Naive thymus-derived CD4-positive, alpha-beta T cell (primary cell): ENCODE data around the gene PRDM16. TPM values are rescaled to one million over a fixed set of nuclear protein-coding genes. Genes with fewer than 3 reads are reported as not detected.

Experiments
- ATAC-seq: fragments of 150-1000 bp; cut with Tn5 transposase; 2 replicates; pipeline ENCODE4 v1.10.0; 2021; ENCODE audit warnings: mild to moderate bottlenecking, moderate library complexity
- CTCF ChIA-PET: fragments of 350-600 bp; sonication (Branson Sonifier 250); formaldehyde crosslinking; loops from one replicate; lab custom pipeline; 2021; ENCODE audit warnings: antibody characterized with exemption; lab: Charles Lee
- POLR2A ChIA-PET: fragments of 350-600 bp; sonication (Branson Sonifier 250); formaldehyde crosslinking; loops from one replicate; lab custom pipeline; 2021; ENCODE audit warnings: antibody characterized with exemption, inconsistent platforms; lab: Charles Lee
- DNase-seq, 9 donors: peaks; one replicate each; pipeline versions ENCODE4 v3.0.0 to v3.0.0-alpha.2; 2020 to 2022; ENCODE audit warnings: mixed read lengths in 1 of 9
- H3K27ac ChIP-seq: one replicate; pipeline ENCODE4 v1.7.0; 2013; ENCODE audit warnings: mild to moderate bottlenecking, low read depth, low read length, moderate library complexity
- H3K27me3 ChIP-seq, 2 donors: one replicate each; pipeline ENCODE4 v1.7.0; 2013; ENCODE audit warnings: low read length in 2 of 2, mild to moderate bottlenecking in 2 of 2, moderate library complexity in 2 of 2; ENCODE audit not compliant: control insufficient read depth in 2 of 2, insufficient read depth in 2 of 2
- H3K36me3 ChIP-seq, 3 experiments: 1 replicate in 2 of 3; 2 replicates in 1 of 3; pipeline ENCODE4 v1.7.0; 2013; ENCODE audit warnings: low read length in 3 of 3, mild to moderate bottlenecking in 3 of 3, moderate library complexity in 1 of 3; ENCODE audit not compliant: insufficient read depth in 3 of 3, control insufficient read depth in 2 of 3
- H3K4me1 ChIP-seq, 2 donors: one replicate each; pipeline ENCODE4 v1.7.0; 2013; ENCODE audit warnings: low read length in 2 of 2, mild to moderate bottlenecking in 2 of 2, moderate library complexity in 1 of 2; ENCODE audit not compliant: control insufficient read depth in 2 of 2, insufficient read depth in 2 of 2
- H3K4me3 ChIP-seq: 2 replicates; pipeline ENCODE4 v1.7.0; 2013; ENCODE audit warnings: mild to moderate bottlenecking, low read length
- H3K9me3 ChIP-seq, 3 experiments: 1 replicate in 2 of 3; 2 replicates in 1 of 3; pipeline ENCODE4 v1.7.0; 2013; ENCODE audit warnings: low read length in 3 of 3; ENCODE audit not compliant: control insufficient read depth in 2 of 3
- H3K27ac Mint-ChIP-seq, 9 donors: one replicate each; pipeline ENCODE4 v1.8.0; 2020 to 2022; ENCODE audit warnings: mixed read lengths in 9 of 9, mild to moderate bottlenecking in 8 of 9, moderate library complexity in 5 of 9, inconsistent platforms in 2 of 9
- H3K27me3 Mint-ChIP-seq, 5 donors: one replicate each; pipeline ENCODE4 v1.8.0; 2021 to 2022; ENCODE audit warnings: mixed read lengths in 5 of 5, mild to moderate bottlenecking in 1 of 5
- H3K36me3 Mint-ChIP-seq, 5 donors: one replicate each; pipeline ENCODE4 v1.8.0; 2020 to 2022; ENCODE audit warnings: mixed read lengths in 5 of 5, mild to moderate bottlenecking in 3 of 5, inconsistent platforms in 1 of 5
- H3K4me1 Mint-ChIP-seq, 7 donors: one replicate each; pipeline ENCODE4 v1.8.0; 2020 to 2022; ENCODE audit warnings: mixed read lengths in 7 of 7, mild to moderate bottlenecking in 3 of 7, inconsistent platforms in 1 of 7
- H3K4me3 Mint-ChIP-seq, 10 donors: one replicate each; pipeline ENCODE4 v1.8.0; 2020 to 2022; ENCODE audit warnings: mild to moderate bottlenecking in 10 of 10, mixed read lengths in 10 of 10, moderate library complexity in 6 of 10, inconsistent platforms in 2 of 10
- H3K9me3 Mint-ChIP-seq, 11 donors: one replicate each; pipeline ENCODE4 v1.8.0; 2020 to 2022; ENCODE audit warnings: mixed read lengths in 11 of 11, mild to moderate bottlenecking in 4 of 11, inconsistent platforms in 1 of 11, moderate library complexity in 1 of 11
- intact Hi-C, 2 donors: fragments of 100-400 bp; cut with micrococcal nuclease; formaldehyde crosslinking; loops; one replicate each; pipeline ENCODE4 v1.15.1; 2023
- polyA plus RNA-seq, 2 donors: library from polyadenylated mRNA; unstranded; fragments of 300-500 nt; fragmentation: Illumina TruSeq; gene quantifications; one replicate each; pipeline ENCODE4 v1.2.3, GENCODE V29; 2021
- total RNA-seq, 6 experiments: library from RNA in 5 of 6; stranded (reverse) in 5 of 6; gene quantifications; 1 replicate in 5 of 6; 2 replicates in 1 of 6; pipeline ENCODE4 v1.2.3 and lab custom pipeline; 2021 to 2026

PRDM16 gene
- total and polyA plus RNA-seq, 7 experiments from 2014 or later = 0.05 to 0.61 (median 0.36) TPM; not detected in 2

DNA sequence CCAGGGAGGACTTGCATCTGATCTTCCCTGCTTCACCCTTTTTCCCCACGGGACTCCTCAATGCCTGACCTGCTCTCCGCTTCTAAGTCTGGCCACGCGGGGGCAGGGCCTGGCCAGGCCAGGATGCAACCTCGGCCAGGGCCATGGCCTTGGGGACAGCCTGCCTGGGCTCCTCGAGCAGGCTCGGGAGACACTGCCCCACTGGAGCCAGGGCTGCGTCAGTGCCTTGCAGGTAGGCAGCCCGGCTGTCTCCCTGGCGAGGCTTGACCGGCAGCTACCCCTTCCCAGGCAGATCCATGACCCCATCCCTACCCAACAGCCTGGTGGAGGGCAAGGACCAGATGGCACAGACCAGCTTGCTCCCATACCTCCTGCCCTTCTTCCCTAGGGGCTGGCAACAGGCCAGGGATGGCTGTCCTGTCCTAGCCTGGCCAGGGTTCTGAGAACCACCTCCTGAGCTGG lies 2.7 kb upstream of the PRDM16 start:
- ATAC-seq = no peak
- H3K27me3 ChIP-seq = no peaks in the 10 kb centered on the region
- H3K4me3 Mint-ChIP-seq = no peak overlapping the region
- ChIA-PET CTCF (no interaction called here), POLR2A (no interaction called here)
- no peaks in the 10 kb centered on the region for H3K9me3 ChIP-seq
- H3K27ac Mint-ChIP-seq = no peak overlapping the region
- intact Hi-C loops = no loop called here
- H3K36me3 ChIP-seq = no peaks in the 10 kb centered on the region
- no peaks in the 10 kb centered on the region for H3K4me1 ChIP-seq
- H3K9me3 Mint-ChIP-seq = no peaks in the 10 kb centered on the region
- H3K4me3 ChIP-seq = no peak overlapping the region
- H3K27me3 Mint-ChIP-seq = peaks cover 0 to 20% (median 5%) of the 10 kb centered on the region in 5 donors
- DNase-seq = peak in 1 of 9 donors; percentile 5
- H3K36me3 Mint-ChIP-seq = peaks cover 0 to 2% (median 0%) of the 10 kb centered on the region in 5 donors
- no peak overlapping the region for H3K27ac ChIP-seq
- H3K4me1 Mint-ChIP-seq = peaks cover 0 to 7% (median 2%) of the 10 kb centered on the region in 7 donors

DNA sequence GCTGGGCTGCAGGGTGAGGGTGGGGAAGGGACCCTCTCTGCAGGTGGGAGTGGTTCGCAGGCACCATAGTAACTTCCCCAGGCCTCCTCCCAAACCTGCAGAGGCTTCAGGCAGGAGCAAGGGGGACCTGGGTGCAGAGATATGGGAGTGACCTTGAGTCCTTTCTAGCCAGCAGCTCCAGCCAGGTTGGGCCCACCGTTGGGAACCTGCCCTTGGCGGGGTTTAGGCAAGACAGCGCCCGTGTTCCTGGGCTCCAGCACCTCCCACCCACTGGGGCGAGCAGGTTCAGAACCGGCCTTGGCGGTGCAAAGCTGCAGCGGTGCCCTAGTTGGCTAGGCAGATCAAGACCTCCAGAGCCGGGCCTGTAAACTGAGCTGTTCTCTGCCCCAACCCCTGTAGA lies 2.2 kb upstream of the PRDM16 start:
- H3K36me3 ChIP-seq = no peaks in the 10 kb centered on the region
- ChIA-PET POLR2A (no interaction called here), CTCF (no interaction called here)
- no peaks in the 10 kb centered on the region for H3K27me3 ChIP-seq
- H3K27me3 Mint-ChIP-seq = peaks cover 0 to 25% (median 5%) of the 10 kb centered on the region in 5 donors
- H3K9me3 ChIP-seq = no peaks in the 10 kb centered on the region
- intact Hi-C loops = no loop called here
- H3K36me3 Mint-ChIP-seq = peaks cover 0 to 2% (median 0%) of the 10 kb centered on the region in 5 donors
- no peak overlapping the region for H3K4me3 ChIP-seq
- peaks cover 0 to 7% (median 2%) of the 10 kb centered on the region in 7 donors for H3K4me1 Mint-ChIP-seq
- H3K27ac Mint-ChIP-seq = no peak overlapping the region
- ATAC-seq (no peak), DNase-seq (peak in 1 of 9 donors; percentile 2)
- H3K9me3 Mint-ChIP-seq = no peaks in the 10 kb centered on the region
- H3K4me3 Mint-ChIP-seq = peak overlapping the region in 3 of 10 donors; percentile 11 to 92 (median 13)
- H3K4me1 ChIP-seq = no peaks in the 10 kb centered on the region
- H3K27ac ChIP-seq = no peak overlapping the region

DNA sequence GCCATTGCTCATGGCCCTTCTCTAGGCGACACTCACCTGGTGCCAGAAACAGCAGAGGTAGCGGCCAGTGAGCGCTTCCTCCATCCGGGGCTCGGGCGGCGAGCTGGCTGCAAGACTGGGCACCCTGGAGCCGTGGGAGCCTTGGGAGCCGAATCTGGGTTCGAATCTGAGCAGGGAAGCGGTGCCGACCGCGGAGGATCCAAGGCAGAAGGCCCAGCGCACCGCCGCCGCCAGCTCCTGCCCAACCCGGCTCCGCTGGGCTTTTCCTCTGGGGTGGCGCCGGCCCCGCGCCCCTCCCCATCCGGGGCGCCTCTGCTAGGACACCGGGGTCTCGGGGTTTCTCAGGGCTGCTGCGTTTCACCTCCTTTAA lies 1.7 kb upstream of the PRDM16 start:
- DNase-seq (peak in 1 of 9 donors; percentile 5), ATAC-seq (no peak)
- Mint-ChIP-seq H3K4me1 (peaks cover 0 to 7% (median 2%) of the 10 kb centered on the region in 7 donors), H3K9me3 (no peaks in the 10 kb centered on the region), H3K36me3 (peaks cover 0 to 2% (median 0%) of the 10 kb centered on the region in 5 donors), H3K4me3 (peak overlapping the region in 3 of 10 donors; percentile 11 to 92 (median 12)), H3K27me3 (peaks cover 0 to 30% (median 7%) of the 10 kb centered on the region in 5 donors), H3K27ac (no peak overlapping the region)
- intact Hi-C loops = no loop called here
- no peaks in the 10 kb centered on the region for H3K4me1 ChIP-seq
- H3K36me3 ChIP-seq = no peaks in the 10 kb centered on the region
- no peaks in the 10 kb centered on the region for H3K9me3 ChIP-seq
- POLR2A ChIA-PET = no interaction called here
- no peak overlapping the region for H3K4me3 ChIP-seq
- no peaks in the 10 kb centered on the region for H3K27me3 ChIP-seq
- CTCF ChIA-PET = no interaction called here
- H3K27ac ChIP-seq = no peak overlapping the region

DNA sequence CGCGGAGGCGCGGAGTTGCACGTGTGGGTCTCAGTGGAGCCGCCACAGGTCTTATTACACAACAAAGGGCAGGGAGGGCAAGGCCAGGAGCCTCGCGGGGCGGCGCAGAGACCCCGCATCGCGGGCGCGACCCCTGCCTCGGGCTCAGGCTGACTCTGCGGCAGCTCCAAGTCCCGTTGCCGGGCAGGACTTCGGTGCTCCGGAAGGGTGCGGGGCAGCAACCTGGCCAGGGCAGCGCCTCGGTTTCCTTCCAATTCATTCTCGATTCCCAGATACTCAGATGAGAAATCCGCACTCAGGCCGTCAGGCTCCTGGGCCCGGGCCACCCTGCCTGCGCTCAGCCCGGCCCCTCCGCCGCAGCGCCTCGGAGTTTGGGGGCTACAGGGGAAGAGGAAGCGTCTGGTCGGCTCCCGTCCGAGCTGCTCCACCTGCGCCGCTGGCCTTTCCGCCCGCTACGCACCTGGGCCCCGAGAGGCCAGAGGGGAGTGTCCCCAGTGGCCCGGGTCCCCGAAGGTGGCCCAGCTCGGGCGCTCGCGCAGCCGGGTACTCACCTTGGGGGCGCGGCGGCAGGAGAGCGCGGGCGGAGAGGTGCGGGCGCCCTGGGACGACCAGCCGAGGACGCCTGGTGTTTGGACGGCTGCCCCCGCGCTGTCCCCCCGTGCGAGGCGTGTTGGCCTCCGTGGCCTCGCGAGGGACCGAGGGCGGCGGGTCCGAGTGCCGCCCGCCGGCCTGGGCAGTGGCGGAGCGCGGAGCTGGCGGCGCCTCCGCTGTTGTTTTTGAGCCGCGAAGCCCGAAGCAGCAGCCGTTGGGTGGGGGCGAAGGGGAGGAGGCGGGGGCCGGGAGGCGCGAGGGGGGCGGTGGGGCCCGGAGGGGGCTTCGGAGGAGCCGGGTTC lies 1.1 kb upstream of the PRDM16 start:
- ATAC-seq (no peak), DNase-seq (peak in 1 of 9 donors; percentile 5)
- intact Hi-C loops = no loop called here
- H3K4me3 ChIP-seq = no peak overlapping the region
- Mint-ChIP-seq H3K4me1 (peaks cover 0 to 7% (median 2%) of the 10 kb centered on the region in 7 donors), H3K9me3 (no peaks in the 10 kb centered on the region), H3K27ac (no peak overlapping the region), H3K36me3 (peaks cover 0 to 2% (median 0%) of the 10 kb centered on the region in 5 donors), H3K4me3 (peak overlapping the region in 6 of 10 donors; percentile 45 to 92 (median 68)), H3K27me3 (peaks cover 0 to 31% (median 9%) of the 10 kb centered on the region in 5 donors)
- no peaks in the 10 kb centered on the region for H3K27me3 ChIP-seq
- H3K36me3 ChIP-seq = no peaks in the 10 kb centered on the region
- no peak overlapping the region for H3K27ac ChIP-seq
- ChIA-PET CTCF (no interaction called here), POLR2A (no interaction called here)
- no peaks in the 10 kb centered on the region for H3K4me1 ChIP-seq
- H3K9me3 ChIP-seq = no peaks in the 10 kb centered on the region

DNA sequence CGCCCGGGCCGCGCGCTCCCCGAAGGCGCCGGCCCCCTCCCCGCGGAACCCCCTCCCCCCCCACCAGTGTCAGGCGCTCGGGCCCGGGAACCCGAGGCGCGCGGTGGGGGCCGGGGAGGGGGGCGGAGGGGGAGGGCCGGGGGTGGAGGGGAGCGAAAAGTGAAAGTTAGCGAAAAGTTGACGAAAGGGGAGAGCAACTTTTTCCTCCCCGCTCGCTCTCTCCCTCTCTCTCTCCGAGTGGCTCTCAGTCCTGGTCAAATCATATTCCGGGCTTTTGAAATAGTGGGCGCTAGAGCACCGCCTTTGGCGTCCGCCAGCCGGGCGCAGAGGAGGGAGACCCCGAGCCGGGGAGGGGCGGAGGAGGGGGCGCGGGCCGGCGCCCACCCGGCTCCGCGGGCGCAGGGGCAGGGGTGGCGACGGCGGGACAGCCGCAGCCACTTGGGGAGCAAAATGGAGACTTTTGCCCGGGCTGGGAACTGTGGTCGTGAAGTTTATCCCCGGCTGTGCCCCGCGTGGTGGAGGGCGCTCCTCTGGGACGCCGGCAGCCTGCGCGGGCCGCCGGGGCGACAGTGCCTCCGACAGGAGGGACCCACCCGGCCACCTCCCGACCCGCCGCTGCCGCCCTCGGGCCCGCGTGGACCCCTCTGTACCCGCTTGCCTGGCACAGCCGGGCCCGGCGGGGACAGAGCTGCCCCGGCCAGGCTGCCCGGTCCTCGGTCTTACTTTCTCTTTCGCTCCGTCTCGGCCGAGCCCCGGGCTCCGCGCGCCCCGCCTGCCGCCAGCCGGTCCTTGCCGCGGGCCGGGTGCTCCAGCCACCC lies 697 bp downstream of the PRDM16 start:
- ATAC-seq (peak; percentile 17), DNase-seq (peak in 1 of 9 donors; percentile 9)
- H3K36me3 ChIP-seq = no peaks in the 10 kb centered on the region
- H3K4me1 Mint-ChIP-seq = peaks cover 0 to 7% (median 2%) of the 10 kb centered on the region in 7 donors
- POLR2A ChIA-PET = no interaction called here
- no peaks in the 10 kb centered on the region for H3K27me3 ChIP-seq
- peaks cover 0 to 2% (median 0%) of the 10 kb centered on the region in 5 donors for H3K36me3 Mint-ChIP-seq
- CTCF ChIA-PET = no interaction called here
- no peak overlapping the region for H3K4me3 ChIP-seq
- no peaks in the 10 kb centered on the region for H3K4me1 ChIP-seq
- H3K9me3 ChIP-seq = no peaks in the 10 kb centered on the region
- H3K27me3 Mint-ChIP-seq = peaks cover 0 to 36% (median 14%) of the 10 kb centered on the region in 5 donors
- intact Hi-C loops = loop anchor here in 1 of 2 donors (1.0 to 10.0 kb wide), 2 partner anchors 36 to 55 kb away; no protein-coding TSS in a partner anchor
- H3K27ac Mint-ChIP-seq = no peak overlapping the region
- no peak overlapping the region for H3K27ac ChIP-seq
- peak overlapping the region in 8 of 10 donors; percentile 27 to 92 (median 65) for H3K4me3 Mint-ChIP-seq
- H3K9me3 Mint-ChIP-seq = no peaks in the 10 kb centered on the region

DNA sequence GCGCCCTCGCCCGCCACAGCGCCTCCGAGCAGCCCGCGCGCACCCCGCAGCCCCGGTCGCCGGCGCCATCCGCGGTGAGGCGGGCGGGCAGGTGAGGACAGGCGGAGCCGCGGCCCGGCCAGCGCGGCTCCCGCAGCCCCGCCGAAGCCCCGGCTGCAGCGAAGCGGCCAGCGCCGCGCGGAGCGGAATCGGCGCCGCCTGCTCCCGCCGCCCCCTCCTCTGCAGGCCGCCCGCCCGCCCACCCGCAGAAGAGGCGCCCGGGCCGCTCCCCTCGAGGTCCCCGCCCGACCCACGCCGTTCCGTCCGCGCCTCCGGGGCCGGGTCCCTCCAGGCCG lies 1.3 kb downstream of the PRDM16 start:
- Histone ChIP-seq H3K4me3 (no peak overlapping the region), H3K27ac (no peak overlapping the region), H3K9me3 (no peaks in the 10 kb centered on the region), H3K36me3 (no peaks in the 10 kb centered on the region), H3K27me3 (no peaks in the 10 kb centered on the region), H3K4me1 (no peaks in the 10 kb centered on the region)
- Mint-ChIP-seq H3K27ac (no peak overlapping the region), H3K9me3 (no peaks in the 10 kb centered on the region), H3K4me3 (no peak overlapping the region), H3K4me1 (peaks cover 0 to 7% (median 2%) of the 10 kb centered on the region in 7 donors), H3K27me3 (peaks cover 0 to 34% (median 14%) of the 10 kb centered on the region in 5 donors), H3K36me3 (peaks cover 0 to 2% (median 0%) of the 10 kb centered on the region in 5 donors)
- ChIA-PET POLR2A (no interaction called here), CTCF (no interaction called here)
- DNase-seq (no peak), ATAC-seq (no peak)
- intact Hi-C loops = loop anchor here in 1 of 2 donors (10.0 kb wide), 1 partner anchor 55 kb away; no protein-coding TSS in a partner anchor
